HEK293 (cell line): ENCODE data around the gene ATP6V0B.

Experiments used
- CTCF ChIA-PET: fragments of 350-600 bp; formaldehyde crosslinking; extraction: SDS; loops from one replicate; lab custom pipeline; 2021; ENCODE audit warnings: antibody characterized with exemption; lab: Yijun Ruan, JAX
- POLR2A ChIA-PET: fragments of 300-600 bp; formaldehyde crosslinking; extraction: SDS; loops from one replicate; lab custom pipeline; 2020; ENCODE audit warnings: antibody characterized with exemption, inconsistent platforms; lab: Yijun Ruan, JAX
- H3K27ac ChIP-seq: fragments of 200-500 bp; sonication (Bioruptor generic); 2 replicates; pipeline ENCODE4 v1.5.1; 2014; ENCODE audit warnings: low read depth, low read length, control low read depth, inconsistent platforms; ENCODE audit errors: extremely low read depth
- H3K36me3 ChIP-seq, 2 experiments: fragments of 200-500 bp in 1 of 2; sonication (Bioruptor generic) in 1 of 2; 1 replicate in 1 of 2; 2 replicates in 1 of 2; pipeline ENCODE4 v1.5.1; 2014 to 2017; ENCODE audit warnings: inconsistent platforms in 2 of 2, low read length in 2 of 2; ENCODE audit not compliant: control insufficient read depth in 2 of 2, insufficient read depth in 1 of 2
- H3K4me1 ChIP-seq: fragments of 200-500 bp; sonication (Bioruptor generic); 2 replicates; pipeline ENCODE4 v1.5.1; 2014; ENCODE audit warnings: mild to moderate bottlenecking, low read length, inconsistent platforms; ENCODE audit not compliant: control insufficient read depth, insufficient read depth
- H3K4me3 ChIP-seq: 2 replicates; pipeline ENCODE4 v1.5.1; 2011; ENCODE audit warnings: low read depth, mild to moderate bottlenecking, control low read depth, low read length, moderate library complexity
- H3K9me3 ChIP-seq: fragments of 200-500 bp; sonication (Bioruptor generic); 2 replicates; pipeline ENCODE4 v1.5.1; 2014; ENCODE audit warnings: low read depth, low read length, inconsistent platforms; ENCODE audit not compliant: control insufficient read depth, insufficient read depth
- BCL11A ChIP-seq: fragments of 450-650 bp; formaldehyde crosslinking; IDR thresholded peaks from 2 replicates; pipeline ENCODE4 v1.5.1; 2016; ENCODE audit warnings: low read depth, missing biosample characterization, missing genetic modification characterization
- ZBTB17 ChIP-seq: fragments of 450-650 bp; formaldehyde crosslinking; IDR thresholded peaks from 2 replicates; pipeline ENCODE4 v1.5.1; 2016; ENCODE audit warnings: missing biosample characterization, missing genetic modification characterization
- ZBTB48 ChIP-seq: fragments of 450-650 bp; formaldehyde crosslinking; IDR thresholded peaks from 2 replicates; pipeline ENCODE4 v1.5.1; 2016; ENCODE audit warnings: missing biosample characterization, missing genetic modification characterization
- ZFHX2 ChIP-seq: fragments of 450-650 bp; formaldehyde crosslinking; conservative IDR thresholded peaks from 2 replicates; pipeline ENCODE4 v1.5.1; 2016; ENCODE audit warnings: missing biosample characterization, missing genetic modification characterization
- ZFP41 ChIP-seq: fragments of 450-650 bp; formaldehyde crosslinking; IDR thresholded peaks from 2 replicates; pipeline ENCODE4 v1.5.1; 2016; ENCODE audit warnings: missing biosample characterization, missing genetic modification characterization, borderline replicate concordance
- ZNF121 ChIP-seq: fragments of 450-650 bp; formaldehyde crosslinking; IDR thresholded peaks from 2 replicates; pipeline ENCODE4 v1.5.1; 2016; ENCODE audit warnings: missing biosample characterization, missing genetic modification characterization
- ZNF211 ChIP-seq: fragments of 450-650 bp; formaldehyde crosslinking; IDR thresholded peaks from 2 replicates; pipeline ENCODE4 v1.5.1; 2016; ENCODE audit warnings: low read depth, missing biosample characterization, missing genetic modification characterization
- ZNF302 ChIP-seq: fragments of 450-650 bp; formaldehyde crosslinking; IDR thresholded peaks from 2 replicates; pipeline ENCODE4 v1.5.1; 2016; ENCODE audit warnings: missing biosample characterization, missing genetic modification characterization, low read depth
- ZNF324 ChIP-seq: fragments of 450-650 bp; formaldehyde crosslinking; IDR thresholded peaks from 2 replicates; pipeline ENCODE4 v1.5.1; 2016; ENCODE audit warnings: missing biosample characterization, missing genetic modification characterization
- ZNF596 ChIP-seq: fragments of 450-650 bp; IDR thresholded peaks from 2 replicates; pipeline ENCODE4 v1.5.0; 2018; ENCODE audit warnings: missing biosample characterization, mild to moderate bottlenecking, missing genetic modification characterization, moderate library complexity
- TF ChIP-seq, protein P1 (sequence below): fragments of 450-650 bp; formaldehyde crosslinking; IDR thresholded peaks from 2 replicates; pipeline ENCODE4 v1.5.1; 2016; ENCODE audit warnings: missing biosample characterization, missing genetic modification characterization, borderline replicate concordance
- TF ChIP-seq, protein P2 (sequence below): fragments of 450-650 bp; formaldehyde crosslinking; IDR thresholded peaks from 2 replicates; pipeline ENCODE4 v1.5.1; 2017; ENCODE audit warnings: missing biosample characterization, missing genetic modification characterization
- TF ChIP-seq, protein P3 (sequence below): fragments of 450-650 bp; formaldehyde crosslinking; IDR thresholded peaks from 2 replicates; pipeline ENCODE4 v1.5.1; 2016; ENCODE audit warnings: missing biosample characterization, missing genetic modification characterization
- TF ChIP-seq, protein P4 (sequence below): fragments of 450-650 bp; formaldehyde crosslinking; IDR thresholded peaks from 2 replicates; pipeline ENCODE4 v1.5.1; 2016; ENCODE audit warnings: missing biosample characterization, missing genetic modification characterization
- TF ChIP-seq, protein P5 (sequence below): fragments of 450-650 bp; formaldehyde crosslinking; IDR thresholded peaks from 2 replicates; pipeline ENCODE4 v1.5.1; 2017; ENCODE audit warnings: missing biosample characterization, missing genetic modification characterization
- TF ChIP-seq, protein P6 (sequence below): fragments of 450-650 bp; formaldehyde crosslinking; IDR thresholded peaks from 2 replicates; pipeline ENCODE4 v1.5.1; 2016; ENCODE audit warnings: missing biosample characterization, missing genetic modification characterization, low read depth

The ATP6V0B gene

DNA sequence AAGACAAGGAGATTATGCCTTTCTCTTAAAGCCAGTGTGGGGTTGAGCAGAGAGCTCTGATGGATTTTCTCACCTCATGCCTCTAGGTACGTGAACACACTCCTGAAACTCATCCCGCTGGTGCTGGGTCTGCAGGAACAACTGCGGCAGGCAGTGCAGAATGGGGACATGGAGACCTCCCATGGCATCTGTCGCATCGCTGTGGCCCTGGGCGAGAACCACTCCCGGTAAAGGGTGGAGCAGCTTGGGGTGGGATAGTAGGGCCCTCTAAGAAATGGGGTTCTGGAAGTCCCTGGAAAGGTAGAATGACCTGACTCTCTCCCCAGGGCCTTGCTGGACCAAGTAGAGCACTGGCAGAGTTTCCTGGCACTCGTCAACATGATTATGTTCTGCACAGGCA lies 18.5 kb upstream of the ATP6V0B start (continued):
- TF ChIP-seq, protein P1, sequence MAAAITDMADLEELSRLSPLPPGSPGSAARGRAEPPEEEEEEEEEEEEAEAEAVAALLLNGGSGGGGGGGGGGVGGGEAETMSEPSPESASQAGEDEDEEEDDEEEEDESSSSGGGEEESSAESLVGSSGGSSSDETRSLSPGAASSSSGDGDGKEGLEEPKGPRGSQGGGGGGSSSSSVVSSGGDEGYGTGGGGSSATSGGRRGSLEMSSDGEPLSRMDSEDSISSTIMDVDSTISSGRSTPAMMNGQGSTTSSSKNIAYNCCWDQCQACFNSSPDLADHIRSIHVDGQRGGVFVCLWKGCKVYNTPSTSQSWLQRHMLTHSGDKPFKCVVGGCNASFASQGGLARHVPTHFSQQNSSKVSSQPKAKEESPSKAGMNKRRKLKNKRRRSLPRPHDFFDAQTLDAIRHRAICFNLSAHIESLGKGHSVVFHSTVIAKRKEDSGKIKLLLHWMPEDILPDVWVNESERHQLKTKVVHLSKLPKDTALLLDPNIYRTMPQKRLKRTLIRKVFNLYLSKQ (tag by site-specific recombination), result no peak
- TF ChIP-seq ZFP41 (tag by site-specific recombination) (no peak), BCL11A (no peak), ZNF324 (no peak), ZNF302 (no peak), ZNF121 (tag by site-specific recombination) (no peak), ZBTB17 (tag by site-specific recombination) (no peak)
- TF ChIP-seq, protein P2, sequence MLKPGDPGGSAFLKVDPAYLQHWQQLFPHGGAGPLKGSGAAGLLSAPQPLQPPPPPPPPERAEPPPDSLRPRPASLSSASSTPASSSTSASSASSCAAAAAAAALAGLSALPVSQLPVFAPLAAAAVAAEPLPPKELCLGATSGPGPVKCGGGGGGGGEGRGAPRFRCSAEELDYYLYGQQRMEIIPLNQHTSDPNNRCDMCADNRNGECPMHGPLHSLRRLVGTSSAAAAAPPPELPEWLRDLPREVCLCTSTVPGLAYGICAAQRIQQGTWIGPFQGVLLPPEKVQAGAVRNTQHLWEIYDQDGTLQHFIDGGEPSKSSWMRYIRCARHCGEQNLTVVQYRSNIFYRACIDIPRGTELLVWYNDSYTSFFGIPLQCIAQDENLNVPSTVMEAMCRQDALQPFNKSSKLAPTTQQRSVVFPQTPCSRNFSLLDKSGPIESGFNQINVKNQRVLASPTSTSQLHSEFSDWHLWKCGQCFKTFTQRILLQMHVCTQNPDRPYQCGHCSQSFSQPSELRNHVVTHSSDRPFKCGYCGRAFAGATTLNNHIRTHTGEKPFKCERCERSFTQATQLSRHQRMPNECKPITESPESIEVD (tag by site-specific recombination), result no peak
- TF ChIP-seq, protein P3, sequence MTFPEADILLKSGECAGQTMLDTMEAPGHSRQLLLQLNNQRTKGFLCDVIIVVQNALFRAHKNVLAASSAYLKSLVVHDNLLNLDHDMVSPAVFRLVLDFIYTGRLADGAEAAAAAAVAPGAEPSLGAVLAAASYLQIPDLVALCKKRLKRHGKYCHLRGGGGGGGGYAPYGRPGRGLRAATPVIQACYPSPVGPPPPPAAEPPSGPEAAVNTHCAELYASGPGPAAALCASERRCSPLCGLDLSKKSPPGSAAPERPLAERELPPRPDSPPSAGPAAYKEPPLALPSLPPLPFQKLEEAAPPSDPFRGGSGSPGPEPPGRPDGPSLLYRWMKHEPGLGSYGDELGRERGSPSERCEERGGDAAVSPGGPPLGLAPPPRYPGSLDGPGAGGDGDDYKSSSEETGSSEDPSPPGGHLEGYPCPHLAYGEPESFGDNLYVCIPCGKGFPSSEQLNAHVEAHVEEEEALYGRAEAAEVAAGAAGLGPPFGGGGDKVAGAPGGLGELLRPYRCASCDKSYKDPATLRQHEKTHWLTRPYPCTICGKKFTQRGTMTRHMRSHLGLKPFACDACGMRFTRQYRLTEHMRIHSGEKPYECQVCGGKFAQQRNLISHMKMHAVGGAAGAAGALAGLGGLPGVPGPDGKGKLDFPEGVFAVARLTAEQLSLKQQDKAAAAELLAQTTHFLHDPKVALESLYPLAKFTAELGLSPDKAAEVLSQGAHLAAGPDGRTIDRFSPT (tag by site-specific recombination), result no peak
- TF ChIP-seq, protein P4, sequence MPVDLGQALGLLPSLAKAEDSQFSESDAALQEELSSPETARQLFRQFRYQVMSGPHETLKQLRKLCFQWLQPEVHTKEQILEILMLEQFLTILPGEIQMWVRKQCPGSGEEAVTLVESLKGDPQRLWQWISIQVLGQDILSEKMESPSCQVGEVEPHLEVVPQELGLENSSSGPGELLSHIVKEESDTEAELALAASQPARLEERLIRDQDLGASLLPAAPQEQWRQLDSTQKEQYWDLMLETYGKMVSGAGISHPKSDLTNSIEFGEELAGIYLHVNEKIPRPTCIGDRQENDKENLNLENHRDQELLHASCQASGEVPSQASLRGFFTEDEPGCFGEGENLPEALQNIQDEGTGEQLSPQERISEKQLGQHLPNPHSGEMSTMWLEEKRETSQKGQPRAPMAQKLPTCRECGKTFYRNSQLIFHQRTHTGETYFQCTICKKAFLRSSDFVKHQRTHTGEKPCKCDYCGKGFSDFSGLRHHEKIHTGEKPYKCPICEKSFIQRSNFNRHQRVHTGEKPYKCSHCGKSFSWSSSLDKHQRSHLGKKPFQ (tag by site-specific recombination), result no peak
- TF ChIP-seq, protein P5, sequence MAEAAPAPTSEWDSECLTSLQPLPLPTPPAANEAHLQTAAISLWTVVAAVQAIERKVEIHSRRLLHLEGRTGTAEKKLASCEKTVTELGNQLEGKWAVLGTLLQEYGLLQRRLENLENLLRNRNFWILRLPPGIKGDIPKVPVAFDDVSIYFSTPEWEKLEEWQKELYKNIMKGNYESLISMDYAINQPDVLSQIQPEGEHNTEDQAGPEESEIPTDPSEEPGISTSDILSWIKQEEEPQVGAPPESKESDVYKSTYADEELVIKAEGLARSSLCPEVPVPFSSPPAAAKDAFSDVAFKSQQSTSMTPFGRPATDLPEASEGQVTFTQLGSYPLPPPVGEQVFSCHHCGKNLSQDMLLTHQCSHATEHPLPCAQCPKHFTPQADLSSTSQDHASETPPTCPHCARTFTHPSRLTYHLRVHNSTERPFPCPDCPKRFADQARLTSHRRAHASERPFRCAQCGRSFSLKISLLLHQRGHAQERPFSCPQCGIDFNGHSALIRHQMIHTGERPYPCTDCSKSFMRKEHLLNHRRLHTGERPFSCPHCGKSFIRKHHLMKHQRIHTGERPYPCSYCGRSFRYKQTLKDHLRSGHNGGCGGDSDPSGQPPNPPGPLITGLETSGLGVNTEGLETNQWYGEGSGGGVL (tag by site-specific recombination), result no peak

DNA sequence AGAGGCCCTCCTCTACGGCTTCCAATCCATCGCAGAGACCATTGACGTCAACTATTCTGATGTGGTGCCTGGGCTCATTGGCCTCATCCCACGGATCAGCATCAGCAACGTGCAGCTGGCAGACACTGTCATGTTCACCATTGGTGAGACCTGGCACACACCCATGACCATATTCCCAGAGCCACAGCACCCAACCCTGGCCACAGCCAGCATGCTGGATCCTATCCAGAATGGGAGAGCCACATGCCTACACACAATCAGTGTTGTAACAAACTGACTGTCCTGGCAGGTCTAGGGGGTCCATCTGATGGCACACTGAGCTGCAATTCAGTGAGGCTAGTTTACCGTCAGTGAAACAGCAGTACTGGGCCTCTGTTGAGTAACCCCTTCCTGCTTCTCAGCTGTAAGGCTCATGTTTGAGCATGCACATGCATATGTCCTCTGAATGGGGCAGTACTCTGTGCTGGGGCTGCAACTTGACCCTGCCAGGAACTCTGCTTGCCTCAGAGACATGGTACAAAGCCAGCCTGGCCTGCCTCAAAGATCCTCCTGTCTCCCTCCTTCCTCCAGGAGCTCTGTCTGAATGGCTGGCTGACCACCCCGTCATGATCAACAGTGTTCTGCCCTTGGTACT lies 17.2 kb upstream of the ATP6V0B start:
- Histone ChIP-seq H3K4me1 (peaks cover 6% of the 10 kb centered on the region), H3K36me3 (peaks cover 0 to 78% of the 10 kb centered on the region in 2 experiments; a peak in 1 of 3 replicates), H3K27ac (no peak overlapping the region), H3K4me3 (no peak overlapping the region), H3K9me3 (no peaks in the 10 kb centered on the region)
- POLR2A ChIA-PET, result interaction anchor here (2.0 kb wide), 1 partner anchor 11 kb away, joined by 11 read pairs; the partner anchor contains the start of gene IPO13
- no peak for TF ChIP-seq ZNF211
- no peak for TF ChIP-seq ZNF596 (tag by site-specific recombination)
- TF ChIP-seq, protein P6, sequence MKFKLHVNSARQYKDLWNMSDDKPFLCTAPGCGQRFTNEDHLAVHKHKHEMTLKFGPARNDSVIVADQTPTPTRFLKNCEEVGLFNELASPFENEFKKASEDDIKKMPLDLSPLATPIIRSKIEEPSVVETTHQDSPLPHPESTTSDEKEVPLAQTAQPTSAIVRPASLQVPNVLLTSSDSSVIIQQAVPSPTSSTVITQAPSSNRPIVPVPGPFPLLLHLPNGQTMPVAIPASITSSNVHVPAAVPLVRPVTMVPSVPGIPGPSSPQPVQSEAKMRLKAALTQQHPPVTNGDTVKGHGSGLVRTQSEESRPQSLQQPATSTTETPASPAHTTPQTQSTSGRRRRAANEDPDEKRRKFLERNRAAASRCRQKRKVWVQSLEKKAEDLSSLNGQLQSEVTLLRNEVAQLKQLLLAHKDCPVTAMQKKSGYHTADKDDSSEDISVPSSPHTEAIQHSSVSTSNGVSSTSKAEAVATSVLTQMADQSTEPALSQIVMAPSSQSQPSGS (tag by site-specific recombination), result no peak
- 0 out of 2 replicates have a peak, but pooled peaks have one; percentile 6 for TF ChIP-seq ZFHX2 (tag by site-specific recombination)
- TF ChIP-seq ZBTB48 (tag by site-specific recombination), result no peak
- CTCF ChIA-PET, result interaction anchor here (0.6 to 1.0 kb wide), 3 partner anchors 12 to 172 kb away, joined by 3 to 4 read pairs (median 3); partner anchors contain the start of gene DPH2
